GM18526 (cell line): Measurements from ENCODE around the gene MIDN.

ENCODE experiments used
- POLR2A ChIP-seq: IDR thresholded peaks from 3 replicates; pipeline ENCODE4 v1.6.1; 2011; ENCODE audit not compliant: insufficient read length; ENCODE audit errors: extremely low read depth

Gene MIDN

DNA sequence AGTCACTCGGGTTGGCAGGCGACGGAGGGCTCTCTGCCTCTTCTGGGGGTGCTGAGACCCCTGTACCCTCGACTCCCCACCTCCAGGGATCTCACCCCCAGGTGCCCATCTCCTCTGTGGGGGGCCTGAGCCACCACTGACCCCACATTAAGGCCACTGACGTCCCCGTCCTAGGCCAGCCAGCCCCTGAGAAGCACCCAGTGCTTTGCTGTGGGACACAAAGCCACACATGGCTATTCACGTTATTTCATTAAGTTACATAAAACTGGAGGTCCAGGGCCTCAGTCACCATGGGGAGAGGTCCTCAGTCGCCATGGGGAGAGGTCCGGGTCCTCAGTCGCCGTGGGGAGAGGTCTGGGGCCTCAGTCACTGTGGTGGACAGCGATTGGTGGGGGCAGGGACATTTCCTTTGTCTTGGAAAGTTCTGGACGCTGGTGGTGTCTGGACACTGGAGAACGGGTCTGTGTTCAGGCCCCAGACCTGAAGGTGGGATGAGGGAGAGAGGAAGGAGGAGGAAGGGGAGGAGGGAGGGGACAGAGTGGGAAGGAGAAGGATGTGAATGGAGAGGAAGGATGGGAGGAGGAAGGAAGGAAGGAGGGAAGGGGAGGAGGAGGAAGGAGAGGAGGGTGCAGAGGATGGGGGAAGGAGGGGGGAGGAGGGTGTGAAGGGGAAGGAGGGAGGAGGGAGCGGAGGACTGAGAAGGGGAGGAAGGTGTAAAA is 33.3 kb downstream of the MIDN start:
- TF ChIP-seq POLR2A: no peak

DNA sequence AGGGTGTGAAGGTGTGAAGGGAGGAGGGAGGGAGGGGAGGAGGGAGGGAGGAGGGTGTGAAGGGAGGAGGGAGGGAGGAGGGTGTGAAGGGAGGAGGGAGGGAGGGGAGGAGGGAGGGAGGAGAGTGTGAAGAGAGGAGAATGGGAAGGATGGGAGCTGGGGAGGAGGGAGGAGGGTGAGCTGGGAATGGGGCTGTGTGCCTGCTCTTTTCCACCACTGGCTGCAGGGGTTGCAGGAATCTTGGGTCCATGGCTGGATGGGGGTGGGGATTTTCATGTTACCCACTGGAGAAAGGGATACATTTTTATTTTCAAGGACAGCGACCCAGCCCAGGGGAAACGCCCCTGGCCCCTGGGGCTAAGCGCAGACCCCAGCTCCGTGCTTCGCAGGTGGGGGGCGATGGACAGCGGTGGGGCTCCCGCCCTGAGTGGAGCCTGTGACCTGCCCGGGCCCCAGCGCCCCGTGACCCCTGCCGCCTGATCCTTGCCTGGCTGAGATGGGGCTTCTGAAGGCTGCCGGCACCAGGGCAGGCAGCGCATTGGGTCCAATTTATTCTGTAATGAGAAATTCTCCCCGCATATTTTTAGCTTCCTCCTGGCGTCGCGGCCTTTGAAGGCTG is 34.3 kb downstream of the MIDN start:
- no peak for TF ChIP-seq POLR2A

DNA sequence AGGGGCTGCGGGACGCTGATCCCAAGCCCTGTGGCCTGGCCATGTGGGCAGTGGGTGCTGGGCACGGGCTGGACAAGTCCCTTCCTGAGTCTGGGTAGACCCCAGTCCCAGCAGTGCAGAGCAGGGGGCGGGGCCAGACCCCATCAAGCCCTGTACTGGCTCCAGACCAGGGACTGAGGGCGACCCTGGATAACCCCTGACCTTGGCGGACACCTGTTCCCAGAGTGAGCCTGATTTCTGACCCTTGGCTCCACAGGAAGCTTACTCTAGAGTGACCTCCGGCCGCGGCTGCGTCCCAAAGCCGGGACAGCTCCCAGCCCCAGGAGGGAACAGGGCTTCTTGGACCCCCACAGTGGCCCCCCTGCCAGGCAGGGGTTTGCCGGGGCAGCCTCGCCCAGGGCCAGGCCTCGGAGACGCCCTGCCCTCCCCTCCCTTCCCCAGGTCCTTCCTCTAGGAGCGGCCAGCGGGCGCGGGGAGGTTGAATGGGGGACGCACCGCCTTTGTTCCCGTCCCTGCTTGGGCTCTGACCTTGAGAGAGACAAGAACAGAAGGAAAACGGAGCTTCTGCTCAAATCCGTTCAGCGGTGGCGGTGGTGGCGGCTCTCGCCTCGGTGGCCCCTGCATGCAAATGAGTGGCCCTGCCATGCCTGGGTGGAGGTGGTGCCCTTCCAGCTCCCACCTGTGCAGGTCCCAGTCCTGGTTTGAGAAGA is 35.0 kb downstream of the MIDN start:
- TF ChIP-seq POLR2A: no peak

DNA sequence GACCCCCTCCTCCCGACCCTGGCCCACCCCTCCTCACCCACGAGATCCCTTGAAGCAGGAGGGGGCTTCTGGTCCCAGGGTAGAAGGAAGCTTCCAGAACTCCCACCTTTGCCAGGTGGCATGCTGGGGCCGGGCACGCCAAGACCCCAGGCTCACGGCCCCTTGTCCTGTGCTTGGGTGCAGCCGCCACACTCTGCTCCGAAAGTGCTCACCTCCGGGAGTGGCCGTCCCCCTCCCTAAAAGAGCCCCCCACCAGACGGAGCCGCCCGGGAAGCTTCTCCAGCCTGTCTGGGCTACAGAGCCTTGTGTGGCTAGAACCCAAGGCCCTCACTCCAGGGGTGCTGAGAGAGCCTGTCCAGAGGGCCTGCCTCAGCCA is 35.5 kb downstream of the MIDN start:
- TF ChIP-seq POLR2A: no peak

DNA sequence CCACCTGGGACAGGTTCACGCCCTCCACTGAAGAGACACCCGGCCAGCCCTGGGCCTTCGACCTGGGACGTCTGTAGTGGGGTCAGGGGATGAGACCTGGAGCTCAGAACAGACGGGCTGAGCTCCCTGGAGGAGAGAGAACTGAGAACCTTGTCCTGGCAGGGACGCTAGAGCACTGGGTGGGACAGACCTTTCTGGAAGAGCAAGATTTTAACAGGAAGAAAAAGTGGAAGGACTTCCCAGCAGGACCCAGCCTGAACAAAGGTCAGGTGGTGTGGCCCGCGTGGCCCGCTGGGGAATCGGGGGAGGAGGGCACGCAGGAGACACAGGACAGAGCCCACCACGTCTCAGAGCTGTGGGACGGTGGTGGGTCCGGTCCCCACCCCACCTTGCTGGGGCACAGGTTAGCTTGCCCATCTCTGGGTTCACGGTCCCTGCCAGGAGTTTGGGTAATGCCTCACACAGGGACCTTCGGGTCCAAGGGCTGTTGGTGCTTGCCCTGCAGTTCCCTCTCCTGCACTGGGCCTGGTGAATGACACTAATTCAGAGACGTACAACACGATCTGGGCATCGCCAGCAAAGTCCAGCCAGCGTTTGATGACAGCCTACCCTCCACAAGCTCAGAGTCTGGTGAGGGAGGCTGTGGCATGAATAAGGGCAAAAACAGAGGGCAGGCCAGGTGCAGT is 36.1 kb downstream of the MIDN start:
- no peak for TF ChIP-seq POLR2A

DNA sequence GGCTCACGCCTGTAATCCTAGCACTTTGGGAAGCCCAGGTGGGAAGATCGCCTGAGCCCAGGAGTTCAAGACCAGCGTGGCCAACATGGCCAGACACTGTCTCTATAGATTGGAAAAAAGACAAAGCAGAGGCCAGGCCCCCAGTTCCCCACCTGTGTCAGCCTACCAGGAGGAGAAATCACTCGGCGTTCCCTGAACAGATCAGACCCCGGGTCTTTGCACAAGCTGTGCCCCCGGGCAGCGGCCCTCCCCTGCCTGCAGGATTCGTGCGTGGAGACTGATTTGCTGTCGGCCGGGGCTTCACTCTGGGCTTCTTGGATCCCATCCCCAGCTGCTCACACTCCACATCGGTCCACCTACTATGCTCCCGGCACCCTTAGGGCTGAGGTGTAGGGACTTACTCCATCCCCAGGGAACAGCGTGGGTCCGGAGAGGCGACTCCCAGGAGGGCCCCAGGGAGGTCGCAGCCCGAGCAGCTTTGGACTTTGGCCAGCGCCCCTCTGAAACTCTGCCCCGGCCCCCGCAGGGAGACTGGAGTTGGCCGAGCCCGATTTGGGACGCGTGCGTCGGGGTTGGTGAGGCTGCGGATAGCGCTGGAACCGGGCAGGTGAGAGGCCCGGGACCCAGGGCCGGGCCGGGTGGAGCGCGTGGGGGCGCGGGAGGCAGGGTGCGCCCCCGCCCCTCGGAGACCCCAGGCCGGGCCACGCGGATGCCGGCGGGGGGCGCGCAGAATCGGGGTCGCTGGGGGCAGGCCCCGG is 36.8 kb downstream of the MIDN start:
- no peak for TF ChIP-seq POLR2A

DNA sequence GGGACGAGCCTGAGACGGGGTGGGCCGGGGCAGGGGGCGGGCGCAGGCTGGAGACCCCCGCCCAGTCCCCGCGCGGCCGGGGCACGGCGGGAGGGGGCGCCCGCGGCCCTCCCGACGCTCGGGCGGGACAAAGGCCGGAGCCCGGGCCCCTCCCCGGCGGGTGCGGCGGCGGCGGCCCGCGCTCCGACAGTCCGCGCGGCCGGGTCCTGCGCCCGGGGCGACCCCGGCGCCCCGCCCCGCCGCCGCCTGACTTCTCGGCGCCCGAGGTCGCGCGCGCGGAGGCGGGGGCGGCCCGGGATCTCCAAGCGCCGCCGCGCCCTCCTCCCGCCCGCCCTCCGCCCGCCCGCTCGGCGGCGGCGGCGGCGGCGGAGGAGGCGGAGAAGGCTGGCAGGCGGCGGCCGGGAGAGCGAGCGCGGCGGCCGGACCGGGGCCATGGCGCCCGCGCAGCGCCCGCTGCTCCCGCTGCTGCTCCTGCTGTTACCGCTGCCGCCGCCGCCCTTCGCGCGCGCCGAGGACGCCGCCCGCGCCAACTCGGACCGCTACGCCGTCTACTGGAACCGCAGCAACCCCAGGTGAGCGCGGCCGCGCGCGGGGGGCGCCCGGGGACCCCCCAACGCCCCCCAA is 37.5 kb downstream of the MIDN start, which contains the start of gene EFNA2:
Gene EFNA2 (plus strand): TSS at position 137 of the 624 bp plus-strand sequence. CDS start 296 bp downstream, at position 433.
- no peak for TF ChIP-seq POLR2A

DNA sequence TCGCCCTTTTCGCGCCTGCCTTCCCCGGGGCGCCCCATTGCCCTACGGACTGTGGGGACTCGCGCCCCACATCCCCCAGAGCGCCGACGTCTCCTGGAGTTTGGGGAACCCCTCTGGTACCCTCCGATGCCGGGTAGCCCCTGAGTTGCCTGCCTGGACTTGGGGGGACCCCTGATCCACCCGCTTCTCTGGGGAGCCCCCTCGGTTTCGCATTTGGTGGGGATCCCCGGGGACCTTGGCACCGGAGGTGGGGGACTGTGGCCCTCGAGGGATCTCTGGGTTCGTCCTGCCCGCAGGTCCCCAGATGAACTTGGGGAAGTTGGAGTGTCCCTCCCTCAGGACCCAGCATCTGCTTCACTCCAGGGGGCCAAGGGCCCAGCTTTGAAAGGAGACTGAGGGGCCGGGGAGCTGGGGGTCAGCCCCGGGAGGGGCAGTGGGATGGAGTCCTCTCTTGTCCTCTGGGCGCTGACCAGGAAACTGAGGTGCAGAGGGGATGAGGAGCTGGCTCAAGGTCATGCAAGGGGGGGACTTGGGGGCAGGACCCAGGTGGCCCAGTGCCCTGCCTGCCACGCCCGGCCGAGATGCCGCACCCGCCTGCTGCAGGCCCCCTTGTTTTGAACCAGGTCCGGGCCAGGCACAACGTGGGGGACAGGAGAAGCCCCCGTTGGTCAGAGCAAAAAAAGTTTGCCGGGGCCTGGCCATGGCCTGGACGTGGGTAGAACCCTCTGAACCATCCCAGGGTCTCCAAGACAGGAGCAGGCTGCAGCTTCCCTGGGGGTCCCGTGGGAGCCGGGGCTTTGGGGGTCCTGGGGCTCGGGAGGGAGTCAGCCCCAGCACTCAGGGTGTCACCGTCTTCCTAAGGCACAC is 38.3 kb downstream of the MIDN start:
- TF ChIP-seq POLR2A: no peak

DNA sequence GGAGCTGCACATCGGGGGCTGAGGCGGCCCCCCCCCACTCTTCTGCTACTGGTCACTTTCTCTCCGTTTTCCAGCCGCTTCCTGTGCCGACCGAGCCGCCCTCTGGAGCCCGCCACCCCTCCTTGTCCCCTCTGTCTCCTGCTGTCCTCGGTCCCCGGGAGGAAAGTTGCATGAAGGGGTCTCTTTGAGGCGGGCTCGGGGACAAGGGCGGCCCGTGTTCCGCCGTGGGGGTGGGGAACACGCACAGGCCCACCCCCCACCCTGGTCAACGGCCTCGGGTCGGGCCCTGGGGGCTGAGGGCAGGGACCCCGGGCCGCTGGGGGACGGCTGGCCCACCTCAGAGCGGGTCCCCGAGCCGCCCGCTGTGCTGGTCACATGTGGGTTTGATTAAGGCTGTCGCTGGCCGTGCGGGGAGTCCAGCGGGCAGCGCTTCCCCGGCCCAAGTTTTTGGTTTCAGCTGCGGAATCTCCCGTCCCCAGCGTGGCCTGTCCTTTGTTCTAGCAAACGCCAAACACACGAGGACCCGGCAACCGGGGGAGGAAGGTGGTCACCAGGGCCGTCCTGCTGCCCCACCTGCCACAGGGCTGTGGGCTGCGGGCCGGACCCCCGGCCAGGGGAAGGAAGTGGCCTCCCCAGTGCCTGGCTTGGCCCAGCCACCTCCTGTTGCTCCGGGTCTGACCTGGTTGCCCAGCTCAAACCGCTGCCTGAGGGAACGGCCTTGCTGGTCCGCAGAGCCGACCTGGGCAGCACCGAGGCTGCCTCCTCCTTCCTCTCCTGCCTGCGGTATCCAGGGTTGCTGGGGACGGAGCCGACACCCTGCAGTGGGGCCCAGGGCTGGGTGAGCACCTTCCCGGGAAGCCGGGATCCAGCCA is 39.2 kb downstream of the MIDN start:
- TF ChIP-seq POLR2A: no peak

DNA sequence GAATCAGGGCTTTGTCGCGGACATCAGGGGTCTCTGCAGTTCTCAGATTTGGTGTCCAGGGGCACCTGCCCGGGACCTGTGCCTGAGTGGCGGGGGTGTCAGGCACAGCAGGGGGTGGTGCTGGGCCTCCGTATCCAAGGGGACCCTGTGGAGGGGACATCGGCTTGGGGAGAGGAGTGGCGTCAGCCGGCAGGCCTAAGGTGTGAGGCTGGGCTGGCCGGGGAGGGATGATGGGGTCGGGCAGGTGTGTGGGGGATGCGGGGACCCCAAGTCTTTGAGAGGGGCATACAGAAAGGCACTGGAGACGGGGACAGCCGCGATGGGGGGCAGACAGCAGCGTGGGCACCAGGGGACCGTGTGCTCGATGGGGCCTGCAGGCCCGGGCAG is 39.8 kb downstream of the MIDN start:
- TF ChIP-seq POLR2A: no peak

DNA sequence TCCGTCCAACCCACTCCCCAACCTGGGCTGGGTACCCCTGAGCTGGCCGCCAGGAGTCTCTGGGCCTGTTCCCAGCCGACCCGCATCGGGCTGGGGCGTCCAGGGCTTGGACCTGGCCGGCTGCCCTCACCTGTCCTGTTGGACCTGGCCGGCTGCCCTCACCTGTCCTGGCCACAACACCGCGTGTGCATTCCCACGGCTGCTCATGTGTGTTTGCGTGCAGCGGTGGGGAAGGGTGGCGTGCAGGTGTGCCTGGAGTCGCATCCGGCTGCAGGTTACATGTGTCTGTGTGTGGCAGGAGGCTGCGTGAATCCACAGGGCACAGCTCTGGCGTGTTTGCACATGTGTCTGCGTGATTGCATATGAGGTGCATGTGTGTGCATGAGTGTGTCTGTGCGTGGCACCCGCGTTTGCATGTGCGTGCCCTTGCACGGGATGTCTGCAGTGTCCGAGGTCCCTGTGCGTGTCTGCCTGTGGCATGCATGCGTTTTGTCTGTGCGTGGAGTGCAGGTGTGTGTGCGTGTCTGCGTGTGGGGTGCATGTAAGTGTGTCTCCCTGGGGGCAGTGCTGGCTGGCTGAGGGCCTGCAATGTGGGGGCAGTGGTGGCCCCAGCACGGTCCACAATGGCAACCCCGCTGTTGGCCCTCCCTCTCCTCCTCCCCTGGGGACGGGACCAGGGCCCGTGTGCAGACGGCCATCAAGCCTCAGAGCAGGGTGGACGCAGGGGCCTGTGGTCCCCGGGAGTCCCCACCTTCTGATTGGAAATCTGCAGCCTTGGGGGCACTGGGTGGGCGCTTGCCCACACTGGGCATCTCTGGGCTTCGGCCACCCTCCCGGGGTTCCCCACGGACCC is 40.7 kb downstream of the MIDN start:
- TF ChIP-seq POLR2A: no peak

DNA sequence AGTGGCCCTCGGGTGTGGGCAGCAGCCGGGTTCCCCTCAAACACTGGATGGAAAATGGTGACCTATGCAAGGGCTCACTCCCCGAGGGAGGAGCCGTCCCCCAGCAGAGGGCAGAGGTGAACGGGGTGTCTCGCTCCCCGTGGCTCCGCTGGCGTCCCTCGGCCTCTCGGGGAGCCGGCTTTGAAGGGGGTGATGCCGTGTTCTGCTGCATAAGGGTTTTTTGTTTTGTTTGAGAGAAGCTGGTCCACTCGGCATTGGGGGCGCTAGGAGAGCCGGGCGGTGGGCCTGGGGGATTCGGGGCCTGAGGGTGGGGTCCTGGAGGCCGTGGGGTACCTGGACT is 41.3 kb downstream of the MIDN start:
- no peak for TF ChIP-seq POLR2A

DNA sequence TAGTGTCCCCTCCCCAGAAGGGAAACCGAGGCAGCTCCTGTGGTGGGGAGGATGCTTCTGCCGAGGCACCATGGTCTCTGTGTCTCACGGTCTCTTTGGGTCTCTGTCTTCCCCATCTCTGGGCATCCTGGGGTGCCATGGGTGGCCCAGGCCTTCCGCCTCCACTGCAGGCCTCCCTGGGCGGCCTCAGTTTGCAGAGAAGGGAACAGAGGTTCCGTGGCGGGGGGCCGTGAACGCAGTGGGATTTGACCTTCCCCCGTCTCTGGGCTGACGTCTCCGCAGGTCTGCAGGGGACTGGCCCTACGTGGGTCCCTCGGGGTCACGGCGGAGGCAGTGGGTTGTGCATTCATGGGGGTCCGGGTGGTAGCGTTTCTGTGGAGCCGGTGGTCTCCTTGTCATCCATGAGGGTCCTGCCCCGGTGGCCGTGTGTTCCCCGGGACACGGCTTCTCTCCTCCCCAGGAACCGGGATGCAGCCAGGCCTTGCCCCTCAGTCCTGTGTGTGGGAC is 41.9 kb downstream of the MIDN start:
- TF ChIP-seq POLR2A: no peak
